Activated T-cell treated with anti-CD3 and anti-CD28 coated beads, Interleukin-2, amount 50 U/mL, for 72 hours (primary cell): Measurements from ENCODE around the gene CABCOCO1. TPM values are rescaled to one million over a fixed set of nuclear protein-coding genes. Genes with fewer than 3 reads are reported as not detected.

ENCODE experiments used
- ATAC-seq, 2 donors: fragments of 150-1000 bp; cut with Tn5 transposase; replicated peaks in 1 of 2; 2 replicates each; pipeline ENCODE4 v1.10.0; 2021; ENCODE audit warnings: moderate library complexity in 2 of 2, mild to moderate bottlenecking in 1 of 2
- DNase-seq, 2 donors: peaks; one replicate each; pipeline ENCODE4 v3.0.0; 2021 to 2022; ENCODE audit warnings: mixed read lengths in 1 of 2
- H3K27ac Mint-ChIP-seq: one replicate; pipeline ENCODE4 v1.8.0; 2022; ENCODE audit warnings: mild to moderate bottlenecking, moderate library complexity, mixed read lengths
- H3K27me3 Mint-ChIP-seq: one replicate; pipeline ENCODE4 v1.8.0; 2022; ENCODE audit warnings: low read depth, mixed read lengths
- H3K36me3 Mint-ChIP-seq, 2 donors: one replicate each; pipeline ENCODE4 v1.8.0; 2022; ENCODE audit warnings: mixed read lengths in 2 of 2, mild to moderate bottlenecking in 1 of 2; ENCODE audit not compliant: insufficient read depth in 2 of 2
- H3K4me1 Mint-ChIP-seq: one replicate; pipeline ENCODE4 v1.8.0; 2022; ENCODE audit warnings: low read depth, mixed read lengths
- H3K4me3 Mint-ChIP-seq, 2 donors: one replicate each; pipeline ENCODE4 v1.8.0; 2022; ENCODE audit warnings: mild to moderate bottlenecking in 2 of 2, mixed read lengths in 2 of 2, moderate library complexity in 2 of 2
- H3K9me3 Mint-ChIP-seq, 2 donors: one replicate each; pipeline ENCODE4 v1.8.0; 2022; ENCODE audit warnings: mixed read lengths in 2 of 2
- total RNA-seq, 2 donors: library from RNA; stranded (reverse); gene quantifications; one replicate each; pipeline ENCODE4 v1.2.3, GENCODE V29; 2022

The CABCOCO1 gene
- total RNA-seq, 2 donors from 2014 or later = not detected

GRCh38 chr10:61757525-61758397, 95.0 kb downstream of the CABCOCO1 start:
- H3K27me3 Mint-ChIP-seq = no peaks in the 10 kb centered on the region
- H3K27ac Mint-ChIP-seq = no peak overlapping the region
- no peaks in the 10 kb centered on the region for H3K9me3 Mint-ChIP-seq
- no peaks in the 10 kb centered on the region for H3K36me3 Mint-ChIP-seq
- no peak for ATAC-seq
- H3K4me1 Mint-ChIP-seq = peaks cover 20% of the 10 kb centered on the region
- DNase-seq = no peak
- no peak overlapping the region for H3K4me3 Mint-ChIP-seq

GRCh38 chr10:61758433-61758832, 95.7 kb downstream of the CABCOCO1 start:
- ATAC-seq (no peak), DNase-seq (no peak)
- H3K36me3 Mint-ChIP-seq = no peaks in the 10 kb centered on the region
- H3K27me3 Mint-ChIP-seq = no peaks in the 10 kb centered on the region
- H3K4me1 Mint-ChIP-seq = peaks cover 23% of the 10 kb centered on the region
- no peak overlapping the region for H3K4me3 Mint-ChIP-seq
- H3K9me3 Mint-ChIP-seq = no peaks in the 10 kb centered on the region
- no peak overlapping the region for H3K27ac Mint-ChIP-seq

- Mint-ChIP-seq H3K27me3 (no peaks in the 10 kb centered on the region), H3K9me3 (no peaks in the 10 kb centered on the region), H3K27ac (no peak overlapping the region), H3K36me3 (no peaks in the 10 kb centered on the region), H3K4me1 (peaks cover 31% of the 10 kb centered on the region), H3K4me3 (no peak overlapping the region)
- ATAC-seq (no peak), DNase-seq (no peak)
Observed at GRCh38 chr10:61759751-61760150, 97.0 kb downstream of the CABCOCO1 start.

GRCh38 chr10:61760943-61761824, 98.5 kb downstream of the CABCOCO1 start:
- Mint-ChIP-seq H3K36me3 (no peaks in the 10 kb centered on the region), H3K27me3 (no peaks in the 10 kb centered on the region), H3K4me1 (peaks cover 39% of the 10 kb centered on the region), H3K9me3 (no peaks in the 10 kb centered on the region), H3K27ac (no peak overlapping the region), H3K4me3 (peak overlapping the region in 1 of 2 donors; percentile 7)
- ATAC-seq = peak; percentile 33 to 40
- no peak for DNase-seq

GRCh38 chr10:61761825-61762217, 99.1 kb downstream of the CABCOCO1 start:
- Mint-ChIP-seq H3K4me3 (no peak overlapping the region), H3K36me3 (no peaks in the 10 kb centered on the region)
- no peak for ATAC-seq

GRCh38 chr10:61763778-61764177, 101.0 kb downstream of the CABCOCO1 start:
- DNase-seq (no peak), ATAC-seq (no peak)
- no peaks in the 10 kb centered on the region for H3K36me3 Mint-ChIP-seq
- no peak overlapping the region for H3K27ac Mint-ChIP-seq
- H3K9me3 Mint-ChIP-seq = no peaks in the 10 kb centered on the region
- H3K4me3 Mint-ChIP-seq = no peak overlapping the region
- H3K27me3 Mint-ChIP-seq = no peaks in the 10 kb centered on the region
- peaks cover 39% of the 10 kb centered on the region for H3K4me1 Mint-ChIP-seq

More at GRCh38 chr10:61761825-61762217, 99.1 kb downstream of the CABCOCO1 start:
- H3K27ac Mint-ChIP-seq = no peak overlapping the region
- no peaks in the 10 kb centered on the region for H3K9me3 Mint-ChIP-seq
- H3K4me1 Mint-ChIP-seq = peaks cover 39% of the 10 kb centered on the region
- no peaks in the 10 kb centered on the region for H3K27me3 Mint-ChIP-seq
- DNase-seq = no peak

GRCh38 chr10:61764486-61764885, 101.8 kb downstream of the CABCOCO1 start:
- Mint-ChIP-seq H3K4me3 (no peak overlapping the region), H3K4me1 (peaks cover 39% of the 10 kb centered on the region), H3K36me3 (no peaks in the 10 kb centered on the region), H3K9me3 (no peaks in the 10 kb centered on the region), H3K27me3 (no peaks in the 10 kb centered on the region), H3K27ac (no peak overlapping the region)
- no peak for DNase-seq
- ATAC-seq = no peak

GRCh38 chr10:61765176-61766087, 102.7 kb downstream of the CABCOCO1 start:
- Mint-ChIP-seq H3K9me3 (no peaks in the 10 kb centered on the region), H3K27me3 (no peaks in the 10 kb centered on the region), H3K4me1 (peaks cover 39% of the 10 kb centered on the region), H3K4me3 (peak overlapping the region; percentile 28 to 76), H3K27ac (peak overlapping the region; percentile 31), H3K36me3 (no peaks in the 10 kb centered on the region)
- ATAC-seq (peak in 1 of 2 donors; percentile 53), DNase-seq (no peak)

GRCh38 chr10:61766927-61767326, 104.2 kb downstream of the CABCOCO1 start:
- H3K27me3 Mint-ChIP-seq = no peaks in the 10 kb centered on the region
- H3K4me1 Mint-ChIP-seq = peaks cover 29% of the 10 kb centered on the region
- H3K27ac Mint-ChIP-seq = no peak overlapping the region
- no peak for DNase-seq
- no peaks in the 10 kb centered on the region for H3K9me3 Mint-ChIP-seq
- ATAC-seq = no peak
- H3K36me3 Mint-ChIP-seq = no peaks in the 10 kb centered on the region
- H3K4me3 Mint-ChIP-seq = no peak overlapping the region

- no peaks in the 10 kb centered on the region for H3K9me3 Mint-ChIP-seq
- no peak for ATAC-seq
- no peaks in the 10 kb centered on the region for H3K4me1 Mint-ChIP-seq
- DNase-seq = no peak
- no peak overlapping the region for H3K4me3 Mint-ChIP-seq
- no peak overlapping the region for H3K27ac Mint-ChIP-seq
- no peaks in the 10 kb centered on the region for H3K27me3 Mint-ChIP-seq
- no peaks in the 10 kb centered on the region for H3K36me3 Mint-ChIP-seq
Observed at GRCh38 chr10:61774031-61774430, 111.3 kb downstream of the CABCOCO1 start.

- Mint-ChIP-seq H3K36me3 (no peaks in the 10 kb centered on the region), H3K9me3 (no peaks in the 10 kb centered on the region), H3K27me3 (no peaks in the 10 kb centered on the region), H3K27ac (no peak overlapping the region), H3K4me1 (peaks cover 8% of the 10 kb centered on the region), H3K4me3 (no peak overlapping the region)
- DNase-seq (no peak), ATAC-seq (no peak)
Observed at GRCh38 chr10:61775111-61775510, 112.4 kb downstream of the CABCOCO1 start.

GRCh38 chr10:61776615-61777266, 114.0 kb downstream of the CABCOCO1 start:
- Mint-ChIP-seq H3K36me3 (no peaks in the 10 kb centered on the region), H3K9me3 (no peaks in the 10 kb centered on the region), H3K27me3 (no peaks in the 10 kb centered on the region), H3K27ac (no peak overlapping the region), H3K4me1 (peaks cover 21% of the 10 kb centered on the region), H3K4me3 (no peak overlapping the region)
- DNase-seq (no peak), ATAC-seq (no peak)
